ENCODE data around the gene TBCD.

The TBCD gene

DNA sequence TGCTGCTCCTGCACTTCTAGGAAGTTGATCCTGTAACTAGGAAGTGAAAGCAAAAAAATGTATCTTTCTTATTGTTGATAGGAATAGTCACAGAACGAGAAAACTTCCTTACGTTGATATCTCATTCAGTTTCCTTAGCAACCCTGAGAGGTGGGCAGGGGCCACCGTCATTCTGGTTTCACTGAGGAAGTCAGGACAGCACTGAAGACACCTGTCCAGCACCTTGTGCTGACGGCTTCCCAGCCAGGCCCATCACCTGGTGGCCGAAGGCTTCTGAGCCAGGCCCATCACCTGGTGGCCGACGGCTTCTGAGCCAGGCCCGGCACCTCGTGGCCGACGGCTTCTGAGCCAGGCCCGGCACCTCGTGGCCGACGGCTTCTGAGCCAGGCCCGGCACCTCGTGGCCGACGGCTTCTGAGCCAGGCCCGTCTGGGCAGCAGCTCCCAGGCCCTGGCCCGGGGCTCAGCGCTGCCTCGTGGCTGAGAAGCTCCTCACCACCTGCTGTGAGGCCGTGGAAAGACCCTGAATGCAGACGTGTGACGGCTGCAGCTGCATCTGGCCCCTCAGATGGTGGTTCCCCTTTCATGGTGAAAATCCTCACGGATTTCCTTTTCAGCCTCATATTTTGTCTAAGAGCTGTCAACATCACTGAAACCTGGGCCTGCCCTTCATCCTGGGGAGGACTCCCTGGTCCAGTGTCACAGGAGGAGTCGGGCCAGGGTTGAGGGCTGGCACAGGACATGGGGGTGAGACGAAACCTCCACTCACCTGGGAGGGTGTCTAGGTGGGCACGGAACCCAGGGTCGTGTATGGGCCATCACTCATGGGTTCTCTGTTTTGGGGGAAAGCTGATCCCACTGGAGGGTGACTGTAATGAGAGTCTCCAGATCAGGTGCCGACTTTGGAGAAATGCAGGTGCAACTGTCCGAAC lies 121.0 kb downstream of the TBCD start:
- in situ Hi-C loops (cut with HindIII; ENCODE audit: low sequenced_read_pairs) = no loop called here
- DNase-seq (ENCODE audit: low read depth) = no peak
- TF ChIP-seq, protein P1, sequence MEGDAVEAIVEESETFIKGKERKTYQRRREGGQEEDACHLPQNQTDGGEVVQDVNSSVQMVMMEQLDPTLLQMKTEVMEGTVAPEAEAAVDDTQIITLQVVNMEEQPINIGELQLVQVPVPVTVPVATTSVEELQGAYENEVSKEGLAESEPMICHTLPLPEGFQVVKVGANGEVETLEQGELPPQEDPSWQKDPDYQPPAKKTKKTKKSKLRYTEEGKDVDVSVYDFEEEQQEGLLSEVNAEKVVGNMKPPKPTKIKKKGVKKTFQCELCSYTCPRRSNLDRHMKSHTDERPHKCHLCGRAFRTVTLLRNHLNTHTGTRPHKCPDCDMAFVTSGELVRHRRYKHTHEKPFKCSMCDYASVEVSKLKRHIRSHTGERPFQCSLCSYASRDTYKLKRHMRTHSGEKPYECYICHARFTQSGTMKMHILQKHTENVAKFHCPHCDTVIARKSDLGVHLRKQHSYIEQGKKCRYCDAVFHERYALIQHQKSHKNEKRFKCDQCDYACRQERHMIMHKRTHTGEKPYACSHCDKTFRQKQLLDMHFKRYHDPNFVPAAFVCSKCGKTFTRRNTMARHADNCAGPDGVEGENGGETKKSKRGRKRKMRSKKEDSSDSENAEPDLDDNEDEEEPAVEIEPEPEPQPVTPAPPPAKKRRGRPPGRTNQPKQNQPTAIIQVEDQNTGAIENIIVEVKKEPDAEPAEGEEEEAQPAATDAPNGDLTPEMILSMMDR (IDR thresholded peaks at IDR 0.05; ENCODE audit: low read depth, low read length, missing control alignments) = no peak
- no peak overlapping the region for H3K4me3 ChIP-seq (ENCODE audit: low read depth, low read length)

DNA sequence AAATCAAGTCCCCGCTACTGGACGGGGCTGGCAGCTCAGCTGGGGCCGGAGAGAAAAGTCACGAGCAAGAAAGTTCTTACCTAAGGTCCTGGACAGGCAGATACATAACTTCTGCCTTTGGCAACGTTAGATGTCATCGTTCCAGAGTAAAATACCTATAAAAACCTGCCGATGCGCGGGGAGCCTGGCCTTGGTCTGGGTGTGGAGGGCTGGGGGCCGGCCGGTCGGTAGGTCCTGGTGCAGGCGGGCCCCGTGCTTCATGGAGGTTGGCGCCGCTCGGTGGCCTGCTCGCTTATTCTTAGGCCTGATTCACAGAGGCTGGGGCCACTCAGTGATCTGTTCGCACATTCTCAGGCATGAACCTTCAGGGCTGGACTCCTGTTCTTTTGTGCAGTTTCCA lies 121.7 kb downstream of the TBCD start:
- in situ Hi-C loops (cut with HindIII; ENCODE audit: low sequenced_read_pairs) = no loop called here
- H3K4me3 ChIP-seq (ENCODE audit: low read depth, low read length) = no peak overlapping the region
- TF ChIP-seq, protein P1 (IDR thresholded peaks at IDR 0.05; ENCODE audit: low read depth, low read length, missing control alignments) = no peak
- DNase-seq (ENCODE audit: low read depth) = no peak

DNA sequence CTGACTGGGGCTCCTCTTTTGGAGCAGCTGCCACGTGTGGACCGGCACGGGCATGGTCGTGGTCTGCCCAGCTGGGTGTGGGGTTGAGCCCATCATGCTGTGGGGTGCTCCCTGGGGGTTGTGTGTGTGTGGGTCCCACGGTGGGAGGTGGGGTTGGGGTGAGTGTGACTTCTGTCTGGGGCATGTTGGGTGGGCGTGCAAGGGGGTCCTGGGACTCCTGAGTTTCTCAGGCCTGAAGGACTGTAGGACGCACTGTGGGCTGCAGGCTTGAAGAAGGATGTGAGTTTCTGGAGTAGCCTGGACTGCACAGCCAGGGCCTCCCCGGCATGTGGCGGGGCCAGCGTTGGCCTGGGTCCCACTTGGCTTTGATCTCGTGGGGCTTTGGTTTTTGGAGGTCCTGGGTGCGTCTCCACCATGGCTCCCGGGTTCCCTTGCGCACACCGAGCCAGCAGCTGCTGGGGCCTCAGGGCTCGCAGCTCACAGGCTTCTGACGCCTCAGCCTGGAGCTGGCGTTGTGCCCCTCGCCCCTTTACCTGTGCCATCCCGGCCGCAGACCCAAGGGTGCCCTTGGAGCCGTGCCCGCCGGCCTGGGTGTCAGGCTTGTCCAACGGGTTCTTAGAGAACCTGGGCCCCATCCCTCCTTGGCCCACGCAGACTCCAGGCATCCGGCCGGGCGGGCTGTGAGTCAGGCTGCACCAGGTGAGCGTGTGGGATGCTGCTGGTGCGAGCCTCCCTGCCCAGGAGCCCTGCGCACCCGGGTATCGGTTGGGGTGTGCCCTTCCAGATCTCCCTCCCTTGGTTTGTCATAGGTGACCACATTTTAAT lies 122.4 kb downstream of the TBCD start:
- H3K4me3 ChIP-seq (ENCODE audit: low read depth, low read length) = no peak overlapping the region
- TF ChIP-seq, protein P1 (IDR thresholded peaks at IDR 0.05; ENCODE audit: low read depth, low read length, missing control alignments) = no peak
- no peak for DNase-seq (ENCODE audit: low read depth)
- in situ Hi-C loops (cut with HindIII; ENCODE audit: low sequenced_read_pairs) = no loop called here

DNA sequence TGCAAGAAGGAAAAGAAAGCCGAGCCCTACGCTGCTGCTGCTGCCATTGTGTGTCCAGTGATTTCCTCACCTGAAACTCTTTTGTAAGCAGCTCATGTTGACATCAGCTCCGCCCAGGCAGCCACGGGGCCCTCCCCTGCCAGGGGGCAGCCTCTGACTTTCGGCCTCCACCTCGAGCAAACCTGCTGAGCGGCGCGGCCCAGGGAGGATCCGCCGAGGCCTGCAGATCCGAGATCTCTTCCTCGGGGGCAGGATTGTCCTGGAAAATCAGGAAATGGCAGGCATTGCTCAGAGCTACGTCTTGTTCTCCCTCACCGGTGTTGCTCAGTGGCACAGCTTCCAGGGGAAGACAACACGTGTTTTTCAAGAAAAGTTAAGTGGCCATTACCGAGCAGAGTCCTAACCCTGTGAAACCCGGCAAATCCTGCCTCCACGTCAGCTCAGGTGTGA lies 123.6 kb downstream of the TBCD start:
- in situ Hi-C loops (cut with HindIII; ENCODE audit: low sequenced_read_pairs) = no loop called here
- DNase-seq (ENCODE audit: low read depth) = no peak
- no peak overlapping the region for H3K4me3 ChIP-seq (ENCODE audit: low read depth, low read length)
- TF ChIP-seq, protein P1 (IDR thresholded peaks at IDR 0.05; ENCODE audit: low read depth, low read length, missing control alignments) = no peak

DNA sequence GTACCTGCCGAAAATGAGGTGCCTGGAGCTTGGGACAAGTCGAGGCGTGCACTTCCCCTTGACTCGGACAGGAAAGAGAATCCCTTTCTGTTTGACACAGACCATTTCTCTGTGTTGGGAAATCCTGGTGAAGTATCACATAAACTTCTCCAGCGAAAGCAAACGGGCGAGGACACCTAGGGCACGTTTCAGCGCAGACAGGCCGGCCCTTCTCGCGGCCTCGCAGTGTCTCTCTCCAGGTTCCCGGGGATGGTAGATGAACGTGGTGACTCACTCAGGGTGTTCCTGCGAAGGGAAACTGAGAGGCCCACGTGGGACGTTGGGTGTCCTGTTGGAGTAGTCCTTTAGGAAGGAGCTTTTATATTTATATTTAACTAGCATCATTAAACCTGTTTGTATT lies 124.3 kb downstream of the TBCD start:
- TF ChIP-seq, protein P1 (IDR thresholded peaks at IDR 0.05; ENCODE audit: low read depth, low read length, missing control alignments) = no peak
- in situ Hi-C loops (cut with HindIII; ENCODE audit: low sequenced_read_pairs) = no loop called here
- no peak for DNase-seq (ENCODE audit: low read depth)
- no peak overlapping the region for H3K4me3 ChIP-seq (ENCODE audit: low read depth, low read length)

DNA sequence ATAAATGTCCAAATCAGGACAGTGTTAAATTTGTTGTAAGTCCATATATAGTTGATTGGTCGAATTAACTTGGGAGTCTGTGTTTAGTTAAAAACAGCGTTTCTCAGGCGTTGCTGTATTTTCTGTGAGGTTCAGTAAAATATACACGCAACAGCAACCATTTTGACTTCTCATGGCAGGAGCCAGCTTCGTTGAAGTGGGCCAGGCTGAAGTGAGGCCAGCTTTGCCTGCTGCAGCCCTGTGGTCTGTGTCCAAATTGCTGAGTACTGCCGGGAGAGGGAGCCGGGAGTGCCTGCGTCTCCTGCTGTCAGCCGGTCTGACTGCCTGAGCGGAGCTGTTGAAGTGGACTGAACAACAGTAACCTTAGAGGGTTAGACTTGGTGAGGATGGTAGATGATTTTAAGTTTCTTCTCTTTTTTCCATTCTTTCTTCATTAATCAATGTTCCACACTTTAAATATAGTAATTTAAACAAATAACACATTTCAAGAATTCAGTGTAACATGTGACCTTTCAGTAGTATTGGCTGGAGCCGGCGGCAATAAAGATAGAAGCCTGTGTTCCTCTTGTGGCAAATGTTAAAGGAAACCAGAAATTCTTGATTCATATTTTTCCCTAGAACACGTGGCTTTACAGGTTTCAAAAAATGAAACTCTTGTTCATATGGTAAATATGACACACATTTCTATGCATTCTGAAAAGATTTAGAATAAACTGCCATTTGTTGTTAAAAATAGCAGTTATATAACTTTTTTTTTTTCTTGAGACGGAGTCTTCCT lies 124.9 kb downstream of the TBCD start:
- H3K4me3 ChIP-seq (ENCODE audit: low read depth, low read length) = no peak overlapping the region
- TF ChIP-seq, protein P1 (IDR thresholded peaks at IDR 0.05; ENCODE audit: low read depth, low read length, missing control alignments) = peak; percentile 67
- DNase-seq (ENCODE audit: low read depth) = peak; percentile 49
- in situ Hi-C loops (cut with HindIII; ENCODE audit: low sequenced_read_pairs) = no loop called here

Measured in astrocyte of the cerebellum (primary cell).